IMR-90 (cell line): ENCODE results near the gene SCAMP1. TPM values are rescaled to one million over a fixed set of nuclear protein-coding genes. Genes with fewer than 3 reads are reported as not detected.

Experiments used
- ATAC-seq: fragments of 200-7000 bp; cut with Tn5 transposase; 2 replicates; pipeline ENCODE4 v1.9.1; 2020; ENCODE audit warnings: low read depth, mild to moderate bottlenecking, moderate library complexity
- BruUV-seq: library from RNA; stranded (reverse); fragments of 400-500 nt; replicated peaks from 2 replicates; lab custom pipeline; 2021; lab: Mats Ljungman, UMichigan
- CTCF ChIA-PET: fragments of 300-600 bp; formaldehyde crosslinking; extraction: SDS; loops from one replicate; lab custom pipeline; 2021; ENCODE audit warnings: antibody characterized with exemption; lab: Yijun Ruan, JAX
- POLR2A ChIA-PET: fragments of 300-600 bp; sonication (Branson Sonifier 250); formaldehyde crosslinking; loops from one replicate; lab custom pipeline; 2022; ENCODE audit warnings: antibody characterized with exemption; ENCODE audit not compliant: unreplicated experiment; lab: Charles Lee
- DNase-seq: peaks from one replicate; pipeline ENCODE4 v3.0.0; 2013
- H2AFZ ChIP-seq: replicated peaks from 2 replicates; pipeline ENCODE3; 2013; ENCODE audit warnings: low read length, mild to moderate bottlenecking; ENCODE audit not compliant: poor library complexity
- H2AK5ac ChIP-seq: 2 replicates; pipeline ENCODE4 v1.6.1; 2013; ENCODE audit warnings: low read depth, low read length, inconsistent platforms
- H2AK9ac ChIP-seq: replicated peaks from 2 replicates; pipeline ENCODE3; 2013; ENCODE audit warnings: mild to moderate bottlenecking, low read depth, low read length, moderate library complexity; ENCODE audit not compliant: poor library complexity
- H2BK120ac ChIP-seq: 2 replicates; pipeline ENCODE4 v1.6.1; 2013; ENCODE audit warnings: low read depth, low read length, inconsistent platforms
- H2BK15ac ChIP-seq: 3 replicates; pipeline ENCODE4 v1.6.1; 2013; ENCODE audit warnings: low read depth, low read length, inconsistent platforms
- H2BK20ac ChIP-seq: 2 replicates; pipeline ENCODE4 v1.6.1; 2013; ENCODE audit warnings: low read depth, mild to moderate bottlenecking, inconsistent platforms, low read length, moderate library complexity
- H2BK5ac ChIP-seq: 2 replicates; pipeline ENCODE4 v1.6.1; 2013; ENCODE audit warnings: mild to moderate bottlenecking, low read depth, low read length, inconsistent platforms; ENCODE audit not compliant: poor library complexity, severe bottlenecking
- H3K14ac ChIP-seq: replicated peaks from 2 replicates; pipeline ENCODE4 v1.6.1; 2013; ENCODE audit warnings: low read depth, low read length, inconsistent platforms
- H3K18ac ChIP-seq: 2 replicates; pipeline ENCODE4 v1.6.1; 2013; ENCODE audit warnings: low read depth, low read length, control low read depth
- H3K23ac ChIP-seq: 2 replicates; pipeline ENCODE4 v1.6.1; 2013; ENCODE audit warnings: low read depth, low read length, inconsistent platforms
- H3K27ac ChIP-seq: 2 replicates; pipeline ENCODE4 v1.5.1; 2013; ENCODE audit warnings: mild to moderate bottlenecking, control low read depth, low read length; ENCODE audit not compliant: insufficient read depth
- H3K27me3 ChIP-seq: 2 replicates; pipeline ENCODE4 v1.6.1; 2013; ENCODE audit warnings: low read length; ENCODE audit not compliant: control insufficient read depth, insufficient read depth
- H3K36me3 ChIP-seq: 2 replicates; pipeline ENCODE4 v1.6.1; 2013; ENCODE audit warnings: low read length, mixed read lengths; ENCODE audit not compliant: control insufficient read depth, insufficient read depth
- H3K4ac ChIP-seq: 2 replicates; pipeline ENCODE4 v1.6.1; 2013; ENCODE audit warnings: low read depth, low read length, inconsistent platforms
- H3K4me1 ChIP-seq: 2 replicates; pipeline ENCODE4 v1.6.1; 2013; ENCODE audit warnings: low read length, mixed read lengths; ENCODE audit not compliant: control insufficient read depth, insufficient read depth
- H3K4me2 ChIP-seq: 2 replicates; pipeline ENCODE4 v1.6.1; 2013; ENCODE audit warnings: low read depth, mild to moderate bottlenecking, control low read depth, low read length, moderate library complexity
- H3K4me3 ChIP-seq: 2 replicates; pipeline ENCODE4 v1.5.1; 2013; ENCODE audit warnings: low read depth, mild to moderate bottlenecking, control low read depth, low read length, moderate library complexity; ENCODE audit not compliant: insufficient read depth
- H3K56ac ChIP-seq: 2 replicates; pipeline ENCODE4 v1.6.1; 2013; ENCODE audit warnings: low read length, inconsistent platforms; ENCODE audit not compliant: insufficient read depth; ENCODE audit errors: extremely low read depth
- H3K79me1 ChIP-seq, 2 experiments: 2 replicates each; pipeline ENCODE4 v1.6.1; 2013; ENCODE audit warnings: low read length in 2 of 2, inconsistent platforms in 1 of 2, low read depth in 1 of 2
- H3K9ac ChIP-seq: 2 replicates; pipeline ENCODE4 v1.6.1; 2013; ENCODE audit warnings: low read depth, low read length, control low read depth
- H3K9me1 ChIP-seq: 2 replicates; pipeline ENCODE4 v1.6.1; 2013; ENCODE audit warnings: low read length, inconsistent platforms; ENCODE audit not compliant: insufficient read depth
- H3K9me3 ChIP-seq: 2 replicates; pipeline ENCODE4 v1.6.1; 2013; ENCODE audit warnings: low read length; ENCODE audit not compliant: control insufficient read depth, insufficient read depth
- H4K20me1 ChIP-seq: 2 replicates; pipeline ENCODE4 v1.6.1; 2013; ENCODE audit warnings: low read length, inconsistent platforms; ENCODE audit not compliant: insufficient read depth
- H4K5ac ChIP-seq: 2 replicates; pipeline ENCODE4 v1.6.1; 2013; ENCODE audit warnings: mild to moderate bottlenecking, low read depth, low read length, control low read depth
- H4K8ac ChIP-seq, 2 experiments: 2 replicates each; pipeline ENCODE4 v1.6.1; 2013; ENCODE audit warnings: low read depth in 2 of 2, low read length in 2 of 2, control low read depth in 1 of 2, inconsistent platforms in 1 of 2
- H4K91ac ChIP-seq: 2 replicates; pipeline ENCODE4 v1.6.1; 2013; ENCODE audit warnings: low read depth, low read length, inconsistent platforms; ENCODE audit not compliant: insufficient read depth
- MAZ ChIP-seq: IDR thresholded peaks from 2 replicates; pipeline ENCODE4 v1.6.1; 2012; ENCODE audit warnings: low read depth, mild to moderate bottlenecking, low read length, improper control_type of control experiment, moderate library complexity, borderline replicate concordance
- dilution Hi-C: fragments of 300-500 bp; cut with HindIII; formaldehyde crosslinking; loops from one replicate; pipeline ENCODE4 v1.14.3; 2018; ENCODE audit warnings: low sequenced_read_pairs; ENCODE audit not compliant: unreplicated experiment
- in situ Hi-C: fragments of 300-500 bp; cut with MboI; formaldehyde crosslinking; loops from 3 replicates; pipeline ENCODE4 v1.14.3; 2019; ENCODE audit warnings: low sequenced_read_pairs, inconsistent platforms, mixed read lengths
- intact Hi-C: fragments of 100-400 bp; cut with micrococcal nuclease; formaldehyde crosslinking; loops from 2 replicates; pipeline ENCODE4 v1.10.0; 2022
- polyA plus RNA-seq, 3 experiments: library from polyadenylated mRNA; depleted of rRNA; stranded (reverse); fragments of >200 nt; gene quantifications; 2 replicates each; pipeline ENCODE4 v1.2.3, GENCODE V29; 2012; ENCODE audit warnings: low replicate concordance in 1 of 3
- total RNA-seq: library from RNA; depleted of rRNA; stranded (reverse); fragments of >200 nt; gene quantifications from 2 replicates; pipeline ENCODE4 v1.2.3, GENCODE V29; 2012

Gene SCAMP1
- total and polyA plus RNA-seq, 2 of the 4 experiments (the other 2 are of a cell fraction), result 13.5 to 114 TPM

DNA sequence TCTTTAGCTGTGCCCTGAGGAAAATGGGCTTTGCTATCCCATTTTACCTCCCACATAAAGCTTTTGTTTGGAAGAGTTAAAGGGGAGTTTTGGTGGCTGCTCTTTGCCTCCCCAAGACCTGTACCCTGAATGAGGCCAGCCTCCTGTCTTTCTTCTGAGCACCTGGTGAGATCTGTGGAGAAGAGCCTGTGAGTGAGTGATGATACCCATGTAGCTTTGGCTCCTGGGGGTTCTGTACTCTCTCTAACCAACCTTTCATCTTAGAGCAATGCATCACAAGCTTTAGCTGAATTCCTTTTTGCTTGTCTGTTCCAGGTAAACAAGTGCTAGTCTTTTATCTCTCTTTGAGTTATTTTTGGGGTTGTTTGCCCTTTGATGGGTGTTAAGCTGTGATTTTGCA is 73.6 kb downstream of the SCAMP1 start:
- dilution Hi-C loops (no loop called here), intact Hi-C loops (no loop called here), in situ Hi-C loops (no loop called here)
- POLR2A ChIA-PET, result no interaction called here
- Histone ChIP-seq H2AK5ac (no peak overlapping the region), H2AK9ac (no peak overlapping the region), H3K27ac (no peak overlapping the region), H2BK120ac (no peak overlapping the region), H2BK15ac (no peak overlapping the region), H4K91ac (no peak overlapping the region), H3K4me3 (no peak overlapping the region), H3K4me1 (no peaks in the 10 kb centered on the region), H2AFZ (no peak overlapping the region), H3K79me1 (no peaks in the 10 kb centered on the region; a peak in 1 of 4 replicates), H3K9me1 (no peaks in the 10 kb centered on the region), H4K5ac (no peak overlapping the region), H4K20me1 (no peaks in the 10 kb centered on the region), H3K36me3 (no peaks in the 10 kb centered on the region), H3K27me3 (no peaks in the 10 kb centered on the region), H3K4ac (no peak overlapping the region), H2BK5ac (no peak overlapping the region), H3K23ac (no peak overlapping the region), H3K9ac (no peak overlapping the region), H2BK20ac (no peak overlapping the region), H4K8ac (no peak overlapping the region), H3K9me3 (no peaks in the 10 kb centered on the region), H3K56ac (no peak overlapping the region), H3K14ac (no peak overlapping the region), H3K18ac (no peak overlapping the region), H3K4me2 (no peak overlapping the region)
- DNase-seq, result no peak
- no peak for ATAC-seq
- no peak for TF ChIP-seq MAZ
- CTCF ChIA-PET, result interaction anchor here (0.7 kb wide), 1 partner anchor 13 kb away, joined by 3 read pairs; no protein-coding TSS in a partner anchor
- BruUV-seq, result no TSS peak
